HepG2 (cell line): ENCODE data around the gene CLDN15. TPM values are rescaled to one million over a fixed set of nuclear protein-coding genes. Genes with fewer than 3 reads are reported as not detected.

Experiments
- BRF2 ChIP-seq: sonication (generic); formaldehyde crosslinking; IDR thresholded peaks from 2 replicates; pipeline ENCODE4 v1.8.1; 2022; ENCODE audit warnings: mild to moderate bottlenecking, missing genetic modification reagents
- CENPT ChIP-seq: sonication (generic); formaldehyde crosslinking; IDR thresholded peaks from 2 replicates; pipeline ENCODE4 v1.8.0; 2022; ENCODE audit warnings: low read depth, mild to moderate bottlenecking, moderate library complexity, missing genetic modification reagents
- CHD2 ChIP-seq: IDR thresholded peaks from 2 replicates; pipeline ENCODE4 v1.6.1; 2011; ENCODE audit warnings: low read depth, low read length, improper control_type of control experiment
- MED13 ChIP-seq: sonication (generic); formaldehyde crosslinking; IDR thresholded peaks from 2 replicates; pipeline ENCODE4 v1.5.0; 2020; ENCODE audit warnings: missing genetic modification reagents
- MEIS2 ChIP-seq: sonication (generic); formaldehyde crosslinking; IDR thresholded peaks from 2 replicates; pipeline ENCODE4 v1.9.0; 2021; ENCODE audit warnings: mild to moderate bottlenecking, missing genetic modification reagents
- MYC ChIP-seq: sonication (generic); formaldehyde crosslinking; IDR thresholded peaks from 2 replicates; pipeline ENCODE4 v1.9.0; 2021; ENCODE audit warnings: missing genetic modification reagents, borderline replicate concordance
- PCBP1 ChIP-seq: fragments of 200-400 bp; formaldehyde crosslinking; IDR thresholded peaks from 2 replicates; pipeline ENCODE4 v1.6.1; 2017; ENCODE audit warnings: mild to moderate bottlenecking, low read depth, low read length, borderline replicate concordance
- POLR2A ChIP-seq, 2 experiments: IDR thresholded peaks; 2 replicates each; pipeline ENCODE4 v1.6.1; 2011; ENCODE audit warnings: low read depth in 2 of 2, low read length in 2 of 2, mild to moderate bottlenecking in 1 of 2, moderate library complexity in 1 of 2; ENCODE audit not compliant: insufficient read depth in 1 of 2
- REL ChIP-seq: sonication (generic); formaldehyde crosslinking; conservative IDR thresholded peaks from 2 replicates; pipeline ENCODE4 v1.8.0; 2022; ENCODE audit warnings: mild to moderate bottlenecking, missing genetic modification reagents, moderate library complexity
- REXO4 ChIP-seq: sonication (generic); formaldehyde crosslinking; IDR thresholded peaks from 2 replicates; pipeline ENCODE4 v1.8.0; 2022; ENCODE audit warnings: missing genetic modification reagents, mild to moderate bottlenecking, borderline replicate concordance
- SAP130 ChIP-seq: IDR thresholded peaks from 2 replicates; pipeline ENCODE4 v1.6.1; 2016; ENCODE audit warnings: low read depth
- SP1 ChIP-seq, 2 experiments: fragments of 450-650 bp in 1 of 2; sonication (generic) in 1 of 2; formaldehyde crosslinking in 1 of 2; IDR thresholded peaks; 2 replicates each; pipeline versions ENCODE4 v1.4.0 to v1.6.1; 2016 to 2020; ENCODE audit warnings: missing genetic modification reagents in 1 of 2
- TRAFD1 ChIP-seq: sonication (generic); formaldehyde crosslinking; IDR thresholded peaks from 2 replicates; pipeline ENCODE4 v1.5.1; 2020; ENCODE audit warnings: missing genetic modification reagents, mild to moderate bottlenecking, borderline replicate concordance
- ZNF235 ChIP-seq: sonication (generic); formaldehyde crosslinking; IDR thresholded peaks from 2 replicates; pipeline ENCODE4 v1.8.1; 2023; ENCODE audit warnings: mild to moderate bottlenecking, missing genetic modification reagents, borderline replicate concordance
- ZNF263 ChIP-seq: sonication (generic); formaldehyde crosslinking; IDR thresholded peaks from 2 replicates; pipeline ENCODE4 v1.4.0; 2020; ENCODE audit warnings: missing genetic modification reagents
- ZNF335 ChIP-seq: sonication (generic); formaldehyde crosslinking; IDR thresholded peaks from 2 replicates; pipeline ENCODE4 v1.4.0; 2020; ENCODE audit warnings: missing genetic modification reagents
- ZNF646 ChIP-seq: sonication (generic); formaldehyde crosslinking; IDR thresholded peaks from 2 replicates; pipeline ENCODE4 v1.9.0; 2021; ENCODE audit warnings: mild to moderate bottlenecking, missing genetic modification reagents
- ZNF709 ChIP-seq: sonication (generic); formaldehyde crosslinking; IDR thresholded peaks from 2 replicates; pipeline ENCODE4 v1.5.0; 2020; ENCODE audit warnings: mild to moderate bottlenecking, missing genetic modification reagents
- ZNF749 ChIP-seq: sonication (generic); formaldehyde crosslinking; IDR thresholded peaks from 2 replicates; pipeline ENCODE4 v1.8.0; 2022; ENCODE audit warnings: mild to moderate bottlenecking, missing genetic modification reagents, moderate library complexity, borderline replicate concordance
- polyA plus RNA-seq, 8 experiments: library from polyadenylated mRNA; depleted of rRNA in 3 of 8; stranded (reverse) in 7 of 8; unstranded in 1 of 8; fragments of >200 nt; fragmentation: Illumina TruSeq in 4 of 8; extraction: Trizol in 4 of 8; gene quantifications; 2 replicates each; pipeline versions ENCODE4 v1.2.1 to v1.2.3, GENCODE V29; 2011 to 2016; ENCODE audit warnings: low read depth in 4 of 8, missing spikeins in 1 of 8, mixed read lengths in 1 of 8; ENCODE audit not compliant: insufficient read depth in 1 of 8
- total RNA-seq, 5 experiments: library from RNA; depleted of rRNA; stranded (reverse); fragments of >200 nt; fragmentation: Illumina TruSeq; extraction: Trizol; gene quantifications; 2 replicates each; pipeline ENCODE4 v1.2.3, GENCODE V29; 2016; ENCODE audit warnings: low read depth in 1 of 5

Gene CLDN15
- total and polyA plus RNA-seq, 2 of the 13 experiments (the other 11 are each of a cell fraction or from before 2014, with no cell fraction given): 7.1 to 17.8 TPM

- TF ChIP-seq TRAFD1 (0 out of 2 replicates have a peak, but pooled peaks have one; percentile 48), ZNF749 (0 out of 2 replicates have a peak, but pooled peaks have one; percentile 36), POLR2A (IDR thresholded peaks at IDR 0.05; ENCODE audit: insufficient read depth in 1 of 2, low read depth in 2 of 2, low read length in 2 of 2) (peak; percentile 66 to 71; a peak in 3 of 4 replicates), MED13 (CRISPR knock-in tag) (peak; percentile 78; the same call in 1 of the 2 replicates), REL (CRISPR knock-in tag) (no peak), PCBP1 (no peak), MYC (peak; percentile 70), SP1 (IDR thresholded peaks at IDR 0.05) (no peak), SP1 (CRISPR knock-in tag; IDR thresholded peaks at IDR 0.05) (peak; percentile 6; the same call in 1 of the 2 replicates), CHD2 (no peak), ZNF263 (CRISPR knock-in tag) (peak; percentile 56; the same call in 1 of the 2 replicates), REXO4 (no peak), BRF2 (CRISPR knock-in tag) (peak; percentile 58; the same call in 1 of the 2 replicates), ZNF646 (0 out of 2 replicates have a peak, but pooled peaks have one; percentile 41), ZNF335 (CRISPR knock-in tag) (no peak), MEIS2 (no peak; the same call in 1 of the 2 replicates), SAP130 (peak; percentile 64), ZNF709 (CRISPR knock-in tag) (peak; percentile 84; the same call in 1 of the 2 replicates), ZNF235 (CRISPR knock-in tag) (peak; percentile 75; the same call in 1 of the 2 replicates), CENPT (CRISPR knock-in tag) (0 out of 2 replicates have a peak, but pooled peaks have one; percentile 38)
Measured at GRCh38 chr7:101201695-101202602, 35.7 kb downstream of the CLDN15 start (continued).
